AG09319 (cell line): ENCODE data around the gene CANT1.
A peak's percentile ranks its signal among the peaks of the same experiment; 100 is the strongest.

Experiments
- DNase-seq: peaks from one replicate; pipeline ENCODE4 v3.0.0-alpha.2; 2010; ENCODE audit warnings: low read depth; ENCODE audit errors: extremely low read depth
- TF ChIP-seq, protein P1 (sequence below): IDR thresholded peaks from 2 replicates; pipeline ENCODE4 v1.5.1; 2011; ENCODE audit warnings: low read depth, mild to moderate bottlenecking, inconsistent platforms, low read length, moderate library complexity

Gene CANT1

DNA sequence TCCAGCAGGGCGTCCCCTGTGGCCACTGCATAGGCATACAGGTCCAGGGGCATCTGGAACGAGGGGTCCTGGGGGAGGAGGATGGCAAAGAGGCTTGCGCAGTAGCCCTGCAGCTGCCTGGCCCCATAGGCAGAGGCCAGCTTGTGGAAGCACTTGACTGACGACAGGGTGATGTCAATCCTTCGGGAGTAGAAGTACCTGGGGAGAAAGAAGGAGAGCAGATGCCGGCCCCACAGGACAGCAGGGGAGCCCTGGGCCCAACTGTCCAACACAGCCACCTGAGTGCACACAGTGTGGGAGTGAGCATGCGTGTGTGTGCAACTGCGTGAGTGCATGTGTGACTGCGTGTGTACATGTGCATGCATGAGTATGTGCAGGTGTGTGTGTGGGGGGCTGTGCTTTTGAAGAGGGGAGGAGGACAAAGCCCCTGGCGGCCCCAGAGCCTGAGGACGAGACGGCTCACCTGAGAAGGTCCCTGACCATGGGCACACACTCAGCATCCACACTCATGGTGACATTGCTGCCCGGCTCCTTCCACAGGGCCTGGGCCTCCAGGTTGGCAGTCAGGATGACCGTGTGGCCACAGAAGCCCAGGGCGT lies 37.0 kb downstream of the CANT1 start:
- no peak for DNase-seq
- TF ChIP-seq, protein P1, sequence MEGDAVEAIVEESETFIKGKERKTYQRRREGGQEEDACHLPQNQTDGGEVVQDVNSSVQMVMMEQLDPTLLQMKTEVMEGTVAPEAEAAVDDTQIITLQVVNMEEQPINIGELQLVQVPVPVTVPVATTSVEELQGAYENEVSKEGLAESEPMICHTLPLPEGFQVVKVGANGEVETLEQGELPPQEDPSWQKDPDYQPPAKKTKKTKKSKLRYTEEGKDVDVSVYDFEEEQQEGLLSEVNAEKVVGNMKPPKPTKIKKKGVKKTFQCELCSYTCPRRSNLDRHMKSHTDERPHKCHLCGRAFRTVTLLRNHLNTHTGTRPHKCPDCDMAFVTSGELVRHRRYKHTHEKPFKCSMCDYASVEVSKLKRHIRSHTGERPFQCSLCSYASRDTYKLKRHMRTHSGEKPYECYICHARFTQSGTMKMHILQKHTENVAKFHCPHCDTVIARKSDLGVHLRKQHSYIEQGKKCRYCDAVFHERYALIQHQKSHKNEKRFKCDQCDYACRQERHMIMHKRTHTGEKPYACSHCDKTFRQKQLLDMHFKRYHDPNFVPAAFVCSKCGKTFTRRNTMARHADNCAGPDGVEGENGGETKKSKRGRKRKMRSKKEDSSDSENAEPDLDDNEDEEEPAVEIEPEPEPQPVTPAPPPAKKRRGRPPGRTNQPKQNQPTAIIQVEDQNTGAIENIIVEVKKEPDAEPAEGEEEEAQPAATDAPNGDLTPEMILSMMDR, result no peak

- DNase-seq, result no peak
- TF ChIP-seq, protein P1, result no peak
These were observed 37.6 kb downstream of the CANT1 start for GRCh38 chr17:78971756-78972506.

DNA sequence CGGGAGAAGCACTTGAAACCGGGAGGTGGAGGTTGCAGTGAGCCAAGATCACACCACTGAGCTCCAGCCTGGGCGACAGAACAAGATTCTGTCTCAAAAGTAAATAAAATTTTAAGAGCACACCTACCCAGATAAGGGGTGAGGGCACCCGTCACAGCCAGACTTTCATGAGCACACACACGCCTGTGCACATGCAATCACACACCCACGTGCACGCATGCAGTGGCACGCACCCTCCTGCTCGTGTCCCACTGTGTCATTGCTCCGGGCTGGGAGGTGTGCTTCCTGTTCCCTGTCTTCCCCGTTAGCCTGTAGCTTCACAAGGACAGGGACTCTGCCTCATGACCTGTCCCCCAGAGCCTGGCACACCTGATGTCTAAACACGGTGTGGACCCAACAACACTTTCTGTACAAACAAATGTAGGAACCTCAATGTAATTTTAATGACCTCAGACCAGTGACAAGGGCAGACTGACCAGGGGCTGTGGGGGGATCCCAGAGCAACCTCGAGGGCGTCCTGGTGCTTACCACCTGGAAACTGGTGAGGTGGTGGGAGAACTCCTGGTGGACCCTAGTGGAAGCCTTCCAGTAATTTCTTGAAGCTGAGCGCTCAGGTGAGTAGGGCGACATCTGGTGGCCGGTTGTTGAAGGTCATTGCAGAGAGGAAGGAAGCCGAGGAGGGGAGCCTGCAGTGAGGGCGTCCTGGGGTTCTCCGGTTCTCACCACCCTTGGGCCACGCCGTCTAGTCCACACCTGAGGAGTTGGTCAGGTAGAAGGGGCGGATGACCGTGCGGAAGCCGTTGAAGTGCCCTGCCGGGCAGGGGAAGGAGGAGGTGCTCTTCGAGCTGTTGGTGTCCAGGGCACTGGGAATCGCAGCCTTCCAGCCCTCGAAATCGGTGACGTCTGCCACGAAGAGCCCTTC lies 38.5 kb downstream of the CANT1 start:
- DNase-seq, result no peak
- TF ChIP-seq, protein P1, result peak; percentile 83

- TF ChIP-seq, protein P1, result no peak
- no peak for DNase-seq
These were observed 39.7 kb downstream of the CANT1 start for GRCh38 chr17:78969865-78970264.

DNA sequence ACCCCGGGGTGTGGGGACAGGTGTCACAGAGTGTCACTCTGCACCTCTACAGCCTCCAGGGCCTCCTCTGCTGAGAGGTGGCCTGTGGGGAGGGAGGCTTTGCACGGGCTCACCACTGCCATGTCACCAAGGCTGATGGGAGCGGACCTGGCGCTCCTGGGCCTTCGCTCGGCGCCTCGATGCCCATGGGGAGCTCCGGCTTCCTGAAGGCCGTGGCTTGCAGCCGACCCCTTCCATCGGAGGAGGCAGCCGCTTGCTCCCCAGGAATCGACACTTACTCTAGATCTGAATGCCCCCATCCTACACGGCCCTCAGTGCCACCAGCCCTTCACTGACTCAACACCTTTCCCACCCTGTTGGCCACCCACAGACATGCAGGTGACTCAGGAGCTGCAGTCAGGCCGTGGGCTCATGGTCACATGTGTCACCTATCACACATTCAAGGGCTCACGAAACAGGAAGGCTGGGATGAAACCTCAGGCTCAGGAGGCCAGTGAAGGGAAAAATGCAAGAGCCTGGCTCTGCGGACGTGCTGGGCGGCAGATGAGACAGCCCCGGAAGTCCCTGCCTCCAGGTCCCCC lies 41.7 kb downstream of the CANT1 start:
- DNase-seq, result no peak
- TF ChIP-seq, protein P1, result no peak

DNA sequence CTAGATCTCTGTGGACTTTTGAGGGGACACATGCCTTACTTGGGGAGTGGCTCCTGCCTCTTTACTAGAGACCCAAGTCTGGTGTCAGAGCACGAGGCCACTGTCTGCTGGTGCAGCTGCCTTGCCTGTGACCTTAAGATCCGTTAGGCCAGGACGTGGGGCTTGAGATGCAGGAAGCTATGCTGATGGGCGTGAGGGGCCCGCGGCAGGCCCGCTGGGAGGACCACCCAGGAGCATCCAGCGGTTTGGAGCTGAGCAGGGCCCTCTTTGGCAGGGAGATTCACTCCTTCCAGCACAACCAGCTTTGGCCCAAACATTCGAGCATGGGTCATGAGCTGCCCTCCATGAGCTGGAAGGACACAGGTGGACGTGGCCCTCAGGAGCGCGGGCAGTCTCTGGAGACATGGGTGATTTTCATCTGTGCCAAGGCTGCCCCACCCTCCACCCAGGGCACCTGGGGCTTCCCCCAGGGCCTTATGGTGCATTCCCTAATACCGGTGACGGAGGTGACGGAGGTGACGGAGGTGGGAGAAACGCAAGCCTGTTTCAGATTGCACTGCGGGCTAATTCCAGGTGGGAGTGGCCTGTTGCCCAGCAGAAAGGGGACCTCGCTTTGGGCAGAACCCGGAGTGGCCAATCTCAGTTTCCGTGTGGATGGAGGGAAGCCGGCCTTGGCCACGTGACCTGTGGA lies 42.5 kb downstream of the CANT1 start:
- TF ChIP-seq, protein P1, result no peak
- no peak for DNase-seq
